Measurements from ENCODE around the gene ZNF521.
A peak's percentile ranks its signal among the peaks of the same experiment; 100 is the strongest.

Gene ZNF521

DNA sequence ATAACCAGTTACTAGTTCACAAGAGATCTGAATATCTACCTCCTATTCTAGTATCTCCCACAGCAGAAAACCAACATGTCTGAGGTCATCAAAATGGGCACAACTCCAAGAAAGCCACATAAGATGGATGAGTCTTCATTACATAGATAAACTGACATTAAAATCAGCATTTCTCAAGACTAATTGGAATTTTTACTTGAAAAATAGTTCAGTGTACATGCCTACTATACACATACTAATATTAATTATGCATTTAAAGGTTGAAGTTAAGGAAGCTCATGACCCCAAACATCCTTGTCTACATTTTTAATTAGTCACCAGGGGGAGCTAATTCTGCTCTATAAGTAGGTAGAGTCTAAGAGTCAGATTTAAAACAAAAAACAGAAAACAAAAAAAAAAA, 41.9 kb downstream of the ZNF521 start:
- TF ChIP-seq POLR2A (IDR thresholded peaks at IDR 0.05; ENCODE audit: extremely low read depth, insufficient read length) (no peak), MYC (IDR thresholded peaks at IDR 0.05; ENCODE audit: low read depth, low read length) (no peak)
- TF ChIP-seq, protein P1, sequence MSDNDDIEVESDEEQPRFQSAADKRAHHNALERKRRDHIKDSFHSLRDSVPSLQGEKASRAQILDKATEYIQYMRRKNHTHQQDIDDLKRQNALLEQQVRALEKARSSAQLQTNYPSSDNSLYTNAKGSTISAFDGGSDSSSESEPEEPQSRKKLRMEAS (IDR thresholded peaks at IDR 0.05; ENCODE audit: low read depth, low read length) = no peak
- TF ChIP-seq, protein P2, sequence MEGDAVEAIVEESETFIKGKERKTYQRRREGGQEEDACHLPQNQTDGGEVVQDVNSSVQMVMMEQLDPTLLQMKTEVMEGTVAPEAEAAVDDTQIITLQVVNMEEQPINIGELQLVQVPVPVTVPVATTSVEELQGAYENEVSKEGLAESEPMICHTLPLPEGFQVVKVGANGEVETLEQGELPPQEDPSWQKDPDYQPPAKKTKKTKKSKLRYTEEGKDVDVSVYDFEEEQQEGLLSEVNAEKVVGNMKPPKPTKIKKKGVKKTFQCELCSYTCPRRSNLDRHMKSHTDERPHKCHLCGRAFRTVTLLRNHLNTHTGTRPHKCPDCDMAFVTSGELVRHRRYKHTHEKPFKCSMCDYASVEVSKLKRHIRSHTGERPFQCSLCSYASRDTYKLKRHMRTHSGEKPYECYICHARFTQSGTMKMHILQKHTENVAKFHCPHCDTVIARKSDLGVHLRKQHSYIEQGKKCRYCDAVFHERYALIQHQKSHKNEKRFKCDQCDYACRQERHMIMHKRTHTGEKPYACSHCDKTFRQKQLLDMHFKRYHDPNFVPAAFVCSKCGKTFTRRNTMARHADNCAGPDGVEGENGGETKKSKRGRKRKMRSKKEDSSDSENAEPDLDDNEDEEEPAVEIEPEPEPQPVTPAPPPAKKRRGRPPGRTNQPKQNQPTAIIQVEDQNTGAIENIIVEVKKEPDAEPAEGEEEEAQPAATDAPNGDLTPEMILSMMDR (IDR thresholded peaks at IDR 0.05; ENCODE audit: low read depth, low read length) = no peak
- H3K4me3 ChIP-seq (ENCODE audit: low read depth, low read length) = no peak overlapping the region
- peak; percentile 8 for DNase-seq (ENCODE audit: low read depth)

DNA sequence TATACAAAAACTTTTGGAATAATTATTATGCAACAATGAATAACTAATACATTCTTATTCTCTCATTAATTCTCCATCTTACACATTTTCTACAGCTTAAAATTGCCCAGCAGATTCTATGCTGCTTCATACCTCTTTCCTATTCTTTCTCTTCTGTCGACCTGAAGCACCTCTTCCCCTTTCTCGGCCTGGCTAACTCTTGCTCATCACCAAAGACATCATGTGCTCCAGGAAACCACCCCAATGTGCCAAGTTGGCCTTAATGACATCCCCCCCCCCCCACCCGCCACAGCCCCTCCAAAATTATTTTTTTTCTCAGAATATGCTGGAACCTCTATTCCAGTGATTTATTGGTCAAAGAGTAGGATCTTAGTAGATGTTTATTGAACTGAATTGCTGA, 43.6 kb downstream of the ZNF521 start:
- TF ChIP-seq, protein P2 (IDR thresholded peaks at IDR 0.05; ENCODE audit: low read depth, low read length) = no peak
- TF ChIP-seq MYC (IDR thresholded peaks at IDR 0.05; ENCODE audit: low read depth, low read length) = no peak
- TF ChIP-seq POLR2A (IDR thresholded peaks at IDR 0.05; ENCODE audit: extremely low read depth, insufficient read length) = no peak
- TF ChIP-seq, protein P1 (IDR thresholded peaks at IDR 0.05; ENCODE audit: low read depth, low read length) = no peak
- H3K4me3 ChIP-seq (ENCODE audit: low read depth, low read length) = no peak overlapping the region
- DNase-seq (ENCODE audit: low read depth) = no peak

DNA sequence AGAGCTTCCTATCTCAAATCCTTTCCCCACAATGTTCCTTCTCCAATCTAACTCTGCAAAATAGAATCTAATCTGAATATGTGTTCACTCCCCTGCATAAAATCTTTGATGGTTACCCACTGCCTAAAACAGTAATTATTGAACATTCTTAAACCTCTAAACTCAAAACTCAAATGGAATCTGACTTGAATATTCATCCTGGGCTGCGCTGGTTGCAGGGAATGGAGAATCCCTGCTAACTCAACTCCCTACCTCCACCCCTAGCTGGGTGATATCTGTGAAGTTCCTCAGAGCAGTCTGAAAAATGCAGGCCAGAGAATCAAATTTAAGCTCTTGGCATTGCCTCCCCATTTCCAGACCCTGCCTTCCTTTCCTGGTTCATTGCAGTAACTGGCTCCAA, 44.8 kb downstream of the ZNF521 start:
- no peak overlapping the region for H3K4me3 ChIP-seq (ENCODE audit: low read depth, low read length)
- TF ChIP-seq MYC (IDR thresholded peaks at IDR 0.05; ENCODE audit: low read depth, low read length) = no peak
- TF ChIP-seq, protein P2 (IDR thresholded peaks at IDR 0.05; ENCODE audit: low read depth, low read length) = no peak
- DNase-seq (ENCODE audit: low read depth) = no peak

DNA sequence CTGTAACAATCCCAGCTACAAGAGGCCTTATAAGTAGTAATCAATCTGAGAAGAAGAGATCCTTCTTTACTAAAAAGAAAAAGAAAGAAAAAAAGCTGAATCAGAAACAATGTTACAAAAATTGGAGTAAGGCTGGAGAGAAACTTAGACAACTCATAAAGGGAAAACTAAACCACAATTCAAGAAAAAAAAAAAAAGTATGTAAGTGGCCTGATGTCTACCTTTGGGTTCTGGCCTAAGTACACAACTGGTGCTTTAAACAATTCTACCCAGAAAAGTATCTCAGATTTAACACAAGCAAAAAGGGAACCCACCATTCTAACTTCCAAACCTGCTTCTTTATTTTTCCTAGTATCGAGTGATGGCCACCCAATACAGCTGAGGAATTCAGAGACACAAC, 45.3 kb downstream of the ZNF521 start:
- TF ChIP-seq, protein P1 (IDR thresholded peaks at IDR 0.05; ENCODE audit: low read depth, low read length) = no peak
- TF ChIP-seq MYC (IDR thresholded peaks at IDR 0.05; ENCODE audit: low read depth, low read length) = no peak
- no peak for TF ChIP-seq POLR2A (IDR thresholded peaks at IDR 0.05; ENCODE audit: extremely low read depth, insufficient read length)
- TF ChIP-seq, protein P2 (IDR thresholded peaks at IDR 0.05; ENCODE audit: low read depth, low read length) = no peak
- no peak overlapping the region for H3K4me3 ChIP-seq (ENCODE audit: low read depth, low read length)
- DNase-seq (ENCODE audit: low read depth) = no peak

DNA sequence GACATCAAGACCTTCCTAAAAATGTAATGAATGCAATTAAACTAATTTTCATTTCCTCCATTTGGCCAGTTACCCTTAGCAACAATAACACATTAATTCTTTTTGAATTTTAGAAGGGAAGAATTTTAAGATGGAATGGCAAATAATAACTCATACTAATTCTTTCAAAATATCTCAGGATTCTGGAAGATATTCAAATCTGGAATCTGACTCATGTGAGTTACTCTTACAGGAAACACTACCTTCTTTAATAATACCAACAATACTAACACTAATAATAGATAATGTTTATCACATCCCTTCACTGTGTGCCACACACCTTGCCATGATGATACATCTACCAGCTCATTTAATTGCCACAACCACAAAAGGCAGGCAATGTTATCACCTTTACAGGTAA, 46.4 kb downstream of the ZNF521 start:
- no peak for DNase-seq (ENCODE audit: low read depth)
- TF ChIP-seq MYC (IDR thresholded peaks at IDR 0.05; ENCODE audit: low read depth, low read length) (no peak), POLR2A (IDR thresholded peaks at IDR 0.05; ENCODE audit: extremely low read depth, insufficient read length) (no peak)
- TF ChIP-seq, protein P2 (IDR thresholded peaks at IDR 0.05; ENCODE audit: low read depth, low read length) = no peak
- TF ChIP-seq, protein P1 (IDR thresholded peaks at IDR 0.05; ENCODE audit: low read depth, low read length) = no peak
- no peak overlapping the region for H3K4me3 ChIP-seq (ENCODE audit: low read depth, low read length)

DNA sequence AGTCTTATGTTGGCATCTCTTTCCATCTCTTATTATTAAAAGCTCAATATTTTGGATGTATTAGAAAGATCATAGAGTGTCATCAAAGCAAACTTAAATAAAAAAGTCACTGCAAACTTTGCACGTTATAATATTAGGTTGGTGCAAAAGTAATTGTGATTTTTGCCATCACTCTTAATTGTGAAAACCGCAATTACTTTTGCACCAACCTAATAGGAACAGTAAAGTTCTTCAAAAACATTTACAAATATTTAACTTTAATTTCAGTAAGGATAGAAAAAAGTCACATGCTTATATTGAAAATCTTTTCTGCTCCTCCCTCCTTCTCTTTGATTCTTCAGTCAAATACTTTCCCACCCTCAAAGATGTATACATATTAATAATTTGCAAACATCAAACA, 51.5 kb downstream of the ZNF521 start:
- TF ChIP-seq, protein P2 (IDR thresholded peaks at IDR 0.05; ENCODE audit: low read depth, low read length) = no peak
- TF ChIP-seq POLR2A (IDR thresholded peaks at IDR 0.05; ENCODE audit: extremely low read depth, insufficient read length) (no peak), MYC (IDR thresholded peaks at IDR 0.05; ENCODE audit: low read depth, low read length) (no peak)
- TF ChIP-seq, protein P1 (IDR thresholded peaks at IDR 0.05; ENCODE audit: low read depth, low read length) = no peak
- H3K4me3 ChIP-seq (ENCODE audit: low read depth, low read length) = no peak overlapping the region
- DNase-seq (ENCODE audit: low read depth) = no peak
